GM18867 (cell line): Measurements from ENCODE around the gene NFS1.

Source experiments
- ATAC-seq: cut with Tn5 transposase; IDR thresholded peaks from one replicate; pipeline ENCODE4 v1.9.1; 2021; ENCODE audit warnings: mild to moderate bottlenecking, moderate library complexity; ENCODE audit not compliant: unreplicated experiment

The NFS1 gene

GRCh38 chr20:35680452-35681183 lies 18.5 kb downstream of the NFS1 start:
- ATAC-seq = no peak

GRCh38 chr20:35674921-35675320 lies 24.2 kb downstream of the NFS1 start:
- no peak for ATAC-seq

GRCh38 chr20:35673884-35674283 lies 25.3 kb downstream of the NFS1 start:
- no peak for ATAC-seq

- no peak for ATAC-seq
These were observed 29.5 kb downstream of the NFS1 start for GRCh38 chr20:35669681-35670080.

- ATAC-seq = no peak
These were observed 29.9 kb downstream of the NFS1 start for GRCh38 chr20:35669221-35669620.

- ATAC-seq = no peak
These were observed 33.2 kb downstream of the NFS1 start for GRCh38 chr20:35665949-35666288.

GRCh38 chr20:35664466-35665206 lies 34.5 kb downstream of the NFS1 start, which contains the start of the genes CPNE1 and RBM12:
CPNE1 (minus strand) TSS chr20:35664900; CDS start chr20:35632923, 31,977 bp downstream.
RBM12 (minus strand) TSS chr20:35664900; CDS start chr20:35655322, 9,578 bp downstream.
- peak; percentile 71 for ATAC-seq

- peak; percentile 32 for ATAC-seq
These were observed 35.4 kb downstream of the NFS1 start for GRCh38 chr20:35663516-35664465.

- no peak for ATAC-seq
These were observed 36.6 kb downstream of the NFS1 start for GRCh38 chr20:35662551-35662950.

- no peak for ATAC-seq
These were observed 37.2 kb downstream of the NFS1 start for GRCh38 chr20:35661908-35662307.

GRCh38 chr20:35661053-35661452 lies 38.1 kb downstream of the NFS1 start:
- no peak for ATAC-seq

GRCh38 chr20:35660122-35660937 lies 38.8 kb downstream of the NFS1 start:
- no peak for ATAC-seq

GRCh38 chr20:35657271-35657670 lies 41.9 kb downstream of the NFS1 start:
- no peak for ATAC-seq

GRCh38 chr20:35654415-35654814 lies 44.7 kb downstream of the NFS1 start:
- no peak for ATAC-seq

- no peak for ATAC-seq
These were observed 45.3 kb downstream of the NFS1 start for GRCh38 chr20:35653893-35654292.

GRCh38 chr20:35653430-35653734 lies 45.8 kb downstream of the NFS1 start:
- ATAC-seq = no peak

GRCh38 chr20:35652641-35653429 lies 46.3 kb downstream of the NFS1 start:
- ATAC-seq = no peak

- ATAC-seq = no peak
These were observed 47.2 kb downstream of the NFS1 start for GRCh38 chr20:35651958-35652357.

- no peak for ATAC-seq
These were observed 48.5 kb downstream of the NFS1 start for GRCh38 chr20:35650632-35651031.

- no peak for ATAC-seq
These were observed 50.3 kb downstream of the NFS1 start for GRCh38 chr20:35648836-35649235.
